GM18498 (cell line): ENCODE data around the gene HELZ.
"Not testable (repeated sequence)": the region's sequence is repeated elsewhere in the genome, so short reads cannot be mapped to it uniquely, and the experiment has no call there.

Source experiments
- ATAC-seq: cut with Tn5 transposase; IDR thresholded peaks from one replicate; pipeline ENCODE4 v1.9.1; 2021; ENCODE audit warnings: mild to moderate bottlenecking, moderate library complexity; ENCODE audit not compliant: unreplicated experiment

Gene HELZ

GRCh38 chr17:67151717-67152116, 93.3 kb downstream of the HELZ start:
- no peak for ATAC-seq

GRCh38 chr17:67150826-67151225, 94.2 kb downstream of the HELZ start:
- no peak for ATAC-seq

- ATAC-seq, result no peak
These were observed 96.6 kb downstream of the HELZ start for GRCh38 chr17:67148352-67148751.

- no peak for ATAC-seq
These were observed 99.7 kb downstream of the HELZ start for GRCh38 chr17:67145183-67145805.

DNA sequence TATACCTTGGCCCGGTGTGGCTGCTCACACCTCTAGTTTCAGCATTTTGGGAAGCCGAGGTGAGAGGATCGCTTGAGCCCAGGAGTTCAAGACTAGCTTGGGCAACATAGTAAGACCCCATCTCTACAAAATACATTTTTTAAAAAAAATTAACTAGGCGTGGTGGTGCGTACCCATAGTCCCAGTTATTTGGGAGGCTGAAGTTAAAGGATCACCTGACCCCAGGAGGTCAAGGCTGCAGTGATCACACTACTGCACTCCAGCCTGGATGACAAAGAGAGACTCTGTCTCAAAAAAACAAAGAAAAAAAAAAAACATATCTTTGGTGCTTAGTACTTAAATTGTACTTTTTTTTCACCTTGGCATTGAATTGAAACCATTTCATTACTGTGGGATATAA, 101.7 kb downstream of the HELZ start:
- no peak for ATAC-seq

GRCh38 chr17:67142030-67142429, 103.0 kb downstream of the HELZ start:
- not testable (repeated sequence) for ATAC-seq

- ATAC-seq, result no peak
These were observed 105.0 kb downstream of the HELZ start for GRCh38 chr17:67139784-67140665.

- no peak for ATAC-seq
These were observed 105.7 kb downstream of the HELZ start for GRCh38 chr17:67139289-67139688.

DNA sequence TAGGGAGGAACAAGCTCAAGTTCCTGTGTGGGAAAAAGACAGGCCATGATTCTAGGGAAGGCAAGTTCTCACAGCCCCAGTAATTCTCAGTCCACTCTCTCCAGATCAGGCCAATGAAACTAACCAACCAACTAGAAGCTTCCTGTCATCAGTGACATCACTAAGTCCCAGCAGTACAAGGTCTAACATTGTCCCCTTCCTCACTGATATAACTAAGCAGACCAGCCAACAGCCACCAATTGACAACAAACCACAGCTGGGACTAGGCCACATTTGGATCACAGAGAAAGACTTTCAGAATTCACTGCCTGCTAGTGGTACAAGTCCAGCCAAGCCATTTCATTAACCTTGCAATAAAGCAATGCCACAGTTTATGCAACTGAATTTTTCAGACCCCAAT, 106.6 kb downstream of the HELZ start:
- no peak for ATAC-seq

GRCh38 chr17:67137860-67138259, 107.1 kb downstream of the HELZ start:
- no peak for ATAC-seq

- ATAC-seq, result no peak
These were observed 108.0 kb downstream of the HELZ start for GRCh38 chr17:67137026-67137370.

DNA sequence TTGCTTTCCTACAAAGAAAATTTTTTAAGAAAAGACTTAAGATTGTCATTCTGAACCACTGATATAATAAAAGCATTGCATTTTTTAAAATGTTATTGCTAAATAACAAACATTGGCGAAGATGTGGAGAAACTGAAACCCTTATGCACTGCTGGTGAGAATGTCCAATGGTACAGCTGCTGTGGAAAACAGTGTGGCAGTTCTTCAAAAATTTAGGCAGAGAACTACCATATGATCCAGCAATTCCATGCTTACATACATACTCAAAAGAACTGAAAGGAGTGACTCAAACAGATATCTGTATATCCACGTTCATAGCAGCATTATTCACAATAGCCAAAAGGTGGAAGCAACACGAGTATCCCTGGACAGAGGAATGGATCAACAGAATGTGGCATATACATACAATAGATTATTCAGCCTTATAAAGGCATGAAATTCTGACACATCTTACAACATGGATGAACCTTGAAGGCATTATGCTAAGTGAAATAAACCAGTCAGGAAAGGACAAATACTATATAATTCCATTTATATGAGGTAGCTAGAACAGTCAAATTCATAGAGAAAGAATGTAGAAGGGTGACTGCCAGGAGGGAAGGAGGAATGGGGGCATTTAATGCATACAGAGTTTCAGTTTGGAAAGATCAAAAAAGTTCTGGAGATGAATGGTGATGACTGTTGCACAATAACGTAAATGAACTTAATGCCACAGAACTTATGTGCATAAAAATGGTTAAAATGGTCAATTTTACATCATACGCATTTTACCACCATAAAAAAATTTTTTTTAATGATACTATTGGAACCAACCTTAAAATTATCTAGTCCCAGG, 108.6 kb downstream of the HELZ start:
- no peak for ATAC-seq

DNA sequence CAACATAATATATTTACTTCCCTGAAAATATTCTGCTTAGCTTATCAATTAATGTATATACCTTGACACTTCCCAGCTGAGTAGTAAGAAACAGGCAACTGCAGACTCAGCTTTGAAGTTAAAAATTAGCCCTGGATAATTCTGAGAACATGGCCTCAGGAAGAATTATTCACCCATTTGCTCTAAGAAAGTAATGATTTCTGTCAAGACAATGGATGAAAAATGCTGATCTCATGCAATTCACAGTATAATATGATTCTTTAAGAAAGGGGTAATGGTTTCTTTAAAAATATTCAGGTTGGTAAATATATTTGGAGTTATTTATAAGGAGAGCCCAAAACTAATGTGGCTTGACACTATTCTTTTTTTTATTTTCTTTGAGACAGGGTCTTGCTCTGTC, 111.8 kb downstream of the HELZ start:
- no peak for ATAC-seq

GRCh38 chr17:67132366-67132765, 112.6 kb downstream of the HELZ start:
- ATAC-seq, result no peak

DNA sequence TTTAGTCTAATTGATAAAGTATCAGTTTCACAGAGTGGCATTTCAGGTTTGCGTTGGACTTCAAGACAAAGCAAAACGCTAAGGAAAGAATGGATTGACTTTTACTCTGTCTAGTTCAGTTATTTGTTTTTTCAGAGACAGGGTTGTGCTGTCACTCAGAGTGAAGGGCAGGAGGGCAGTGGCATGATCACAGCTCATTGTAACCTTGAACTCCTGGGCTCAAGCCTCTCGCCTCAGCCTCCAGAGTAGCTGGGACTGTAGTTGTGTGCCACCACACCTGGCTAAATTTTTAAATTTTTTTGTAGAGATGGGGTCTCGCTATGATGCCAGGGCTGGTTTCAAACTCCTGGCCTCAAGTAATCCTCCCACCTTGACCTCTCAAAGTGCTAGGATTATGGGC, 114.2 kb downstream of the HELZ start:
- ATAC-seq, result no peak

- no peak for ATAC-seq
These were observed 115.7 kb downstream of the HELZ start for GRCh38 chr17:67129283-67129682.

DNA sequence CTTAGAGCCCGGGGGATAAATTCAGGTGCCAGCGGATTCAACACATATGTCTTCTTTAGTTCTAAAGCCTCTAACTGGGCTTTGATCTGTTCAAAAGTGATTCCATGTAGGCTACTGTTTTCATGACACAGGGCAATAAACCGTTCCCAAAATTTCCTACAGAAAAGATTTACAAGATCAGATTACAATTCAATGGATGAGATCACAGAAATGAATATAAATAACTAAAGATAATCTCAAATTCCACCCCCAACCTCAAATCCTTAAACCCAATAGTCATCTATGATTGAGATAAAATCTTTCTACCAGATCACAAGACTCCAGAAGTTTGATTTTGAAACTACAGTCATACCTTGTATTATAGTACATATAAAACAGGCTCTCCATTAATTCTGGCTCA, 116.3 kb downstream of the HELZ start:
- ATAC-seq, result no peak

DNA sequence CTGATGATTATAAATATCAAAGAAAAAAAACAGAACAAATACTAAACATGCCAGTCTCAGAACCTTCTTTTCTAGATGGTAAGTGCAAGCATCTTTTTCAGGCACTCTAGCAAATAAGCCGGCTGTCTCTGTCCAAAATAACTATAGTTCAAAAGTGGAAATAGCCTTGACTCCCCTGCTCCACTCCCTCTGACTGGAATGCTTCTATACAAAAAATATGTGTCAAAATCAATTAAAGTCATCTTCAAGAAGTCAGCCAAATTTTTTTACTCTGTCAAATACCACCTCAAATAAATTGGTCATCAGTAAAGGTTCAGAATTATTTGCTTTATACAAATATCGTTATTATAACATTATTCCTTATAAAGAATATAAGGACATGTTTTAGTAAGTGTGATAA, 117.1 kb downstream of the HELZ start:
- ATAC-seq, result no peak

- ATAC-seq, result no peak
These were observed 118.0 kb downstream of the HELZ start for GRCh38 chr17:67126983-67127382.

GRCh38 chr17:67126543-67126942, 118.5 kb downstream of the HELZ start:
- ATAC-seq, result not testable (repeated sequence)

DNA sequence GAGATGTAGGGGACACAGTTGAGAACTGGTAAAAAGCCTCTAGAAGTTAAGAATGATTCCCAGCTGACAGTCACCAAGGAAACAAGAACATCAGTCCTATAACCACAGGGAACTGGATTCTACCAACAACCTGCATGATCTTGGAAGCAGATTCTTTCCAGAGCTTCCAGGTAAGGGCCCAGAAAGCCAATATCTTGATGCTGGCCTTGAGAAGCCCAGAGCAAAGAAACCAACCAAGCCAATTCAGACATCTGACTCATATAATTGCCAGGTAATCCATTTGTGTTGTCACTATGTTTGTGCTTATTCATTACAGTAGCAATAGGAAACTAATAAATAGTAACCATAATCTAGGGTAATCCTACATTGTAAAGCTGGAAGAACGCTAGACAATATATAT, 119.1 kb downstream of the HELZ start:
- no peak for ATAC-seq

- ATAC-seq, result no peak
These were observed 119.6 kb downstream of the HELZ start for GRCh38 chr17:67125417-67125816.
